CD14-positive monocyte (primary cell): Measurements from ENCODE around the gene SP6. TPM values are rescaled to one million over a fixed set of nuclear protein-coding genes. Genes with fewer than 3 reads are reported as not detected.
A peak's percentile ranks its signal among the peaks of the same experiment; 100 is the strongest.

ENCODE experiments used
- DNase-seq, 3 donors: peaks; one replicate each; pipeline ENCODE4 v3.0.0-alpha.2; 2011 to 2022
- H2AFZ ChIP-seq: 2 replicates; pipeline ENCODE4 v1.6.0; 2012; ENCODE audit warnings: mild to moderate bottlenecking, low read depth, low read length, inconsistent platforms; ENCODE audit not compliant: insufficient read depth, poor library complexity, severe bottlenecking
- H3K27ac ChIP-seq, 2 donors: 1 replicate in 1 of 2; 2 replicates in 1 of 2; pipeline ENCODE4 v1.5.1; 2012 to 2013; ENCODE audit warnings: low read length in 2 of 2, control low read depth in 1 of 2, inconsistent platforms in 1 of 2, low read depth in 1 of 2, mild to moderate bottlenecking in 1 of 2
- H3K27me3 ChIP-seq, 2 donors: one replicate each; pipeline versions ENCODE4 v1.6.0 to v1.6.1; 2011 to 2013; ENCODE audit warnings: low read length in 2 of 2; ENCODE audit not compliant: control insufficient read depth in 2 of 2, insufficient read depth in 2 of 2
- H3K36me3 ChIP-seq, 2 donors: replicated peaks in 1 of 2; 1 replicate in 1 of 2; 2 replicates in 1 of 2; pipeline versions ENCODE4 v1.5.1 to v1.6.1; 2012 to 2013; ENCODE audit warnings: low read length in 2 of 2, control low read depth in 1 of 2, inconsistent platforms in 1 of 2, mild to moderate bottlenecking in 1 of 2; ENCODE audit not compliant: insufficient read depth in 2 of 2, control insufficient read depth in 1 of 2
- H3K4me1 ChIP-seq, 2 donors: 1 replicate in 1 of 2; 2 replicates in 1 of 2; pipeline versions ENCODE4 v1.5.1 to v1.6.1; 2012 to 2013; ENCODE audit warnings: low read length in 2 of 2, control low read depth in 1 of 2, inconsistent platforms in 1 of 2, mild to moderate bottlenecking in 1 of 2, moderate library complexity in 1 of 2; ENCODE audit not compliant: insufficient read depth in 2 of 2, control insufficient read depth in 1 of 2
- H3K4me2 ChIP-seq: replicated peaks from 2 replicates; pipeline ENCODE3; 2012; ENCODE audit warnings: low read length, moderate library complexity, mild to moderate bottlenecking; ENCODE audit not compliant: poor library complexity, severe bottlenecking; ENCODE audit errors: extremely low read depth
- H3K4me3 ChIP-seq, 3 experiments: fragments of 200-600 bp in 1 of 3; sonication (generic) in 1 of 3; replicated peaks in 1 of 3; 1 replicate in 2 of 3; 2 replicates in 1 of 3; pipeline ENCODE4 v1.5.1; 2011 to 2013; ENCODE audit warnings: low read length in 3 of 3, mild to moderate bottlenecking in 3 of 3, control low read depth in 2 of 3, low read depth in 2 of 3, inconsistent platforms in 1 of 3, moderate library complexity in 1 of 3
- H3K79me2 ChIP-seq: 2 replicates; pipeline ENCODE4 v1.6.0; 2012; ENCODE audit warnings: mild to moderate bottlenecking, control low read depth, inconsistent platforms, low read length, moderate library complexity; ENCODE audit not compliant: insufficient read depth
- H3K9ac ChIP-seq: 2 replicates; pipeline ENCODE4 v1.6.0; 2017; ENCODE audit warnings: low read length, mild to moderate bottlenecking; ENCODE audit not compliant: insufficient read depth, poor library complexity, severe bottlenecking
- H3K9me3 ChIP-seq, 2 donors: replicated peaks in 1 of 2; 1 replicate in 1 of 2; 2 replicates in 1 of 2; pipeline versions ENCODE4 v1.5.1 to v1.6.1; 2012 to 2013; ENCODE audit warnings: low read length in 2 of 2, control low read depth in 1 of 2; ENCODE audit not compliant: control insufficient read depth in 1 of 2, insufficient read depth in 1 of 2
- H4K20me1 ChIP-seq: 2 replicates; pipeline ENCODE4 v1.6.0; 2012; ENCODE audit warnings: mild to moderate bottlenecking, low read length, control low read depth, moderate library complexity; ENCODE audit not compliant: insufficient read depth
- H3K27ac Mint-ChIP-seq, 7 donors: one replicate each; pipeline ENCODE4 v1.8.0; 2020; ENCODE audit warnings: mild to moderate bottlenecking in 7 of 7, mixed read lengths in 7 of 7, moderate library complexity in 6 of 7, inconsistent platforms in 2 of 7
- H3K27me3 Mint-ChIP-seq, 3 donors: one replicate each; pipeline ENCODE4 v1.8.0; 2021 to 2022; ENCODE audit warnings: low read depth in 3 of 3, mild to moderate bottlenecking in 3 of 3, mixed read lengths in 3 of 3, moderate library complexity in 3 of 3, inconsistent platforms in 1 of 3
- H3K36me3 Mint-ChIP-seq, 2 donors: one replicate each; pipeline ENCODE4 v1.8.0; 2020; ENCODE audit warnings: mixed read lengths in 2 of 2, inconsistent platforms in 1 of 2, mild to moderate bottlenecking in 1 of 2
- H3K4me1 Mint-ChIP-seq: one replicate; pipeline ENCODE4 v1.8.0; 2020; ENCODE audit warnings: mild to moderate bottlenecking, mixed read lengths
- H3K4me3 Mint-ChIP-seq, 2 donors: one replicate each; pipeline ENCODE4 v1.8.0; 2020; ENCODE audit warnings: mild to moderate bottlenecking in 2 of 2, mixed read lengths in 2 of 2, moderate library complexity in 1 of 2
- H3K9me3 Mint-ChIP-seq, 7 donors: one replicate each; pipeline ENCODE4 v1.8.0; 2020 to 2022; ENCODE audit warnings: mixed read lengths in 7 of 7, mild to moderate bottlenecking in 6 of 7, moderate library complexity in 6 of 7, inconsistent platforms in 2 of 7
- CTCF ChIP-seq: fragments of 200-600 bp; IDR thresholded peaks from one replicate; pipeline ENCODE4 v1.8.0; 2022; ENCODE audit warnings: antibody characterized with exemption, mild to moderate bottlenecking
- WGBS: methylation state at CpG from one replicate; pipeline ENCODE4 v1.1.5; 2013; ENCODE audit warnings: missing lambda C conversion rate; ENCODE audit not compliant: insufficient coverage; 5-methylcytosine and 5-hydroxymethylcytosine counted together
- intact Hi-C, 2 donors: fragments of 100-400 bp; cut with micrococcal nuclease; formaldehyde crosslinking; loops; one replicate each; pipeline versions ENCODE4 v1.15.0 to v1.15.1; 2023
- polyA plus RNA-seq, 3 donors: library from polyadenylated mRNA; depleted of rRNA in 1 of 3; unstranded in 2 of 3; stranded (reverse) in 1 of 3; fragments of 300-500 nt in 2 of 3; fragments of >200 nt in 1 of 3; fragmentation: Illumina TruSeq in 2 of 3; gene quantifications; 1 replicate in 2 of 3; 2 replicates in 1 of 3; pipeline ENCODE4 v1.2.3, GENCODE V29; 2012 to 2021

Gene SP6
- polyA plus RNA-seq, 3 donors: 0.06 TPM; not detected in 2

- no peak overlapping the region for H2AFZ ChIP-seq
- no peaks in the 10 kb centered on the region for H3K9me3 Mint-ChIP-seq
- H3K27me3 ChIP-seq: no peaks in the 10 kb centered on the region
- no peak for TF ChIP-seq CTCF
- H3K27ac Mint-ChIP-seq: peak overlapping the region in 1 of 7 donors; percentile 48
- DNase-seq: peak in 1 of 3 donors; percentile 1
- no peaks in the 10 kb centered on the region for H3K4me1 ChIP-seq
- H3K4me1 Mint-ChIP-seq: no peaks in the 10 kb centered on the region
- no peak overlapping the region for H3K9ac ChIP-seq
- intact Hi-C loops: no loop called here
- peaks cover 56 to 63% of the 10 kb centered on the region in 2 donors for H3K36me3 ChIP-seq
- no peaks in the 10 kb centered on the region for H3K9me3 ChIP-seq
- no peak overlapping the region for H3K27ac ChIP-seq
- H3K36me3 Mint-ChIP-seq: peaks cover 63 to 65% of the 10 kb centered on the region in 2 donors
- H4K20me1 ChIP-seq: no peaks in the 10 kb centered on the region
- WGBS: 97% methylated on average over 18 of the region's 20 CpGs
- no peak overlapping the region for H3K4me3 ChIP-seq
- no peak overlapping the region for H3K4me3 Mint-ChIP-seq
- H3K27me3 Mint-ChIP-seq: peaks cover 2 to 6% (median 4%) of the 10 kb centered on the region in 3 donors
- no peak overlapping the region for H3K4me2 ChIP-seq
- H3K79me2 ChIP-seq: no peaks in the 10 kb centered on the region
These were observed 42.7 kb downstream of the SP6 start for GRCh38 chr17:47808036-47808829.

- no peaks in the 10 kb centered on the region for H3K9me3 Mint-ChIP-seq
- Histone ChIP-seq H3K9me3 (no peaks in the 10 kb centered on the region), H3K4me3 (no peak overlapping the region), H3K9ac (no peak overlapping the region), H3K36me3 (peaks cover 50 to 56% of the 10 kb centered on the region in 2 donors), H4K20me1 (no peaks in the 10 kb centered on the region), H3K4me2 (no peak overlapping the region), H3K4me1 (no peaks in the 10 kb centered on the region), H3K27me3 (no peaks in the 10 kb centered on the region), H2AFZ (no peak overlapping the region), H3K27ac (no peak overlapping the region), H3K79me2 (no peaks in the 10 kb centered on the region)
- H3K27me3 Mint-ChIP-seq: peaks cover 2 to 7% (median 4%) of the 10 kb centered on the region in 3 donors
- DNase-seq: peak in 1 of 3 donors; percentile 2
- intact Hi-C loops: no loop called here
- H3K4me1 Mint-ChIP-seq: no peaks in the 10 kb centered on the region
- peak overlapping the region in 1 of 7 donors; percentile 59 for H3K27ac Mint-ChIP-seq
- WGBS: 95% methylated on average over 10 of the region's 11 CpGs
- TF ChIP-seq CTCF: no peak
- no peak overlapping the region for H3K4me3 Mint-ChIP-seq
- H3K36me3 Mint-ChIP-seq: peaks cover 55 to 57% of the 10 kb centered on the region in 2 donors
These were observed 43.5 kb downstream of the SP6 start for GRCh38 chr17:47807421-47807820.
